ENCODE measurements around the gene ZNF814.
A peak's percentile ranks its signal among the peaks of the same experiment; 100 is the strongest.
"Not testable (repeated sequence)": the region's sequence is repeated elsewhere in the genome, so short reads cannot be mapped to it uniquely, and the experiment has no call there.

ZNF814 gene

GRCh38 chr19:57888560-57889231, at the start of gene ZNF814:
TSS of gene ZNF814 (minus strand) at chr19:57889037. CDS start at chr19:57888802, 235 bp downstream.
- DNase-seq (ENCODE audit: low spot score) = no peak

GRCh38 chr19:57935731-57936130, 46.9 kb upstream of the ZNF814 start:
- no peak for DNase-seq (ENCODE audit: low spot score)

- no peak for DNase-seq (ENCODE audit: low spot score)
Measured at GRCh38 chr19:57934820-57935665, 46.2 kb upstream of the ZNF814 start, which contains the start of gene ZNF418. TSS of gene ZNF418 (minus strand) at chr19:57935402. CDS start at chr19:57933822, 1,580 bp downstream.

GRCh38 chr19:57927587-57927986, 38.8 kb upstream of the ZNF814 start:
- DNase-seq (ENCODE audit: low spot score) = no peak

GRCh38 chr19:57916168-57916995, 27.5 kb upstream of the ZNF814 start, which contains the start of gene ZNF417:
TSS of gene ZNF417 (minus strand) at chr19:57916592. CDS start at chr19:57916411, 181 bp downstream.
- DNase-seq (ENCODE audit: low spot score) = peak; percentile 97

GRCh38 chr19:57914531-57914930, 25.7 kb upstream of the ZNF814 start:
- no peak for DNase-seq (ENCODE audit: low spot score)

- no peak for DNase-seq (ENCODE audit: low spot score)
Measured at GRCh38 chr19:57907394-57907793, 18.6 kb upstream of the ZNF814 start.

GRCh38 chr19:57905258-57905657, 16.4 kb upstream of the ZNF814 start:
- DNase-seq (ENCODE audit: low spot score) = no peak

GRCh38 chr19:57903618-57904184, 14.9 kb upstream of the ZNF814 start:
- DNase-seq (ENCODE audit: low spot score) = no peak

- no peak for DNase-seq (ENCODE audit: low spot score)
Measured at GRCh38 chr19:57900311-57900710, 11.5 kb upstream of the ZNF814 start.

- not testable (repeated sequence) for DNase-seq (ENCODE audit: low spot score)
Measured at GRCh38 chr19:57890706-57891105, 1.9 kb upstream of the ZNF814 start.

- DNase-seq (ENCODE audit: low spot score) = no peak
Measured at GRCh38 chr19:57888107-57888559, 704 bp downstream of the ZNF814 start.

- no peak for DNase-seq (ENCODE audit: low spot score)
Measured at GRCh38 chr19:57887195-57887941, 1.5 kb downstream of the ZNF814 start.

- no peak for DNase-seq (ENCODE audit: low spot score)
Measured at GRCh38 chr19:57886046-57886445, 2.8 kb downstream of the ZNF814 start.

GRCh38 chr19:57873883-57874799, 14.7 kb downstream of the ZNF814 start:
- DNase-seq (ENCODE audit: low spot score) = not testable (repeated sequence)

GRCh38 chr19:57872450-57872849, 16.4 kb downstream of the ZNF814 start:
- DNase-seq (ENCODE audit: low spot score) = no peak

- DNase-seq (ENCODE audit: low spot score) = no peak
Measured at GRCh38 chr19:57870225-57870624, 18.6 kb downstream of the ZNF814 start.

GRCh38 chr19:57869655-57870054, 19.2 kb downstream of the ZNF814 start:
- DNase-seq (ENCODE audit: low spot score) = not testable (repeated sequence)

- no peak for DNase-seq (ENCODE audit: low spot score)
Measured at GRCh38 chr19:57867868-57868492, 20.9 kb downstream of the ZNF814 start.
